GM12891 (cell line): ENCODE data around the gene NEGR1.

Experiments
- PAX5 ChIP-seq: IDR thresholded peaks from 2 replicates; pipeline ENCODE4 v1.6.1; 2011; ENCODE audit warnings: low read length, moderate library complexity, mild to moderate bottlenecking; ENCODE audit not compliant: insufficient read depth, severe bottlenecking
- POLR2A ChIP-seq: IDR thresholded peaks from 2 replicates; pipeline ENCODE4 v1.6.1; 2011; ENCODE audit warnings: low read depth, low read length, control low read depth
- POLR2AphosphoS5 ChIP-seq: IDR thresholded peaks from 2 replicates; pipeline ENCODE4 v1.6.1; 2011; ENCODE audit warnings: low read depth, low read length, control low read depth
- SPI1 ChIP-seq: IDR thresholded peaks from 2 replicates; pipeline ENCODE4 v1.6.1; 2011; ENCODE audit warnings: low read depth, low read length, control low read depth
- TAF1 ChIP-seq: IDR thresholded peaks from 2 replicates; pipeline ENCODE4 v1.6.1; 2011; ENCODE audit warnings: low read depth, low read length, control low read depth

DNA sequence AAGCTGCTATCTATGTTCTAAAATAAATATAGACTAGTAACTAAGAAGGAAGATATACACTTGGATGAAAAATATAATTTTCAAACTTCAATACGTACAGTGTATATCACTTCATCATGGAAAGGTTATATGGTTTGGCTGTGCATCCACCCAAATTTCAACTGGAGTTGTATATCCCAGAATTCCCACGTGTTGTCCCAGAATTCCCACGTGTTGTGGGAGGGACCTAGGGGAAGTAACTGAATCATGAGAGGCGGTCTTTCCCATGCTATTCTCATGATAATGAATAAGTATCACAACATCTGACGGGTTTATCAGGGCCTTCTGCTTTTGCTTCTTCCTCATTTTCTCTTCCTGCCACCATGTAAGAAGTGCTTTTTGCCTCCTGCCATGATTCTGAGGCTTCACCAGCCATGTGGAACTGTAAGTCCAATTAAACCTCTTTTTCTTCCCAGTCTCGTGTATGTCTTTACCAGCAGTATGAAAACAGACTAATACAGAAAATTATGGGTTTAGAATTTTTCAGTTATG, 10.7 kb downstream of the NEGR1 start:
- TF ChIP-seq TAF1 (no peak), POLR2A (no peak), POLR2AphosphoS5 (no peak), SPI1 (no peak), PAX5 (no peak)
